ENCODE data around the gene CDCA8. TPM values are rescaled to one million over a fixed set of nuclear protein-coding genes. Genes with fewer than 3 reads are reported as not detected.

CDCA8 gene
- total RNA-seq, 1 donor from 2014 or later, result 0.78 TPM

DNA sequence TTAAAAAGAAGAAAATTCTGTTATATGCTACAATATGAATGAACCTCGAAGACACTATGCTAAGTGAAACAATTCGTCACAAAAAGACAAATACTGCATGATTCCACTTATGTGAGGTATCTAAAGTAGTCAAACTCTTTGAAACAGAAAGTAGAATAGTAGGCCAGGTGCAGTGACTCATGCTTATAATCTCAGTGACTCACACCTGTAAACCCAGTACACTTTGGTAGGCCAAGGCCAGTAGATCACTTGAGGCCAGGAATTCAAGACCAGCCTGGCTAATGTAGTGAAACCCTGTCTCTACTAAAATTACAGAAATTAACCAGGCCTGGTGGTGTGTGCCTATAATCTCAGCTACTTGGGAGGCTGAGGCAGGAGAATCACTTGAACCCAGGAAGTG lies 46.9 kb downstream of the CDCA8 start:
- H3K9me3 ChIP-seq, result no peaks in the 10 kb centered on the region
- H3K4me1 ChIP-seq, result no peaks in the 10 kb centered on the region
- intact Hi-C loops (cut with DNase I), result no loop called here
- ATAC-seq, result peak; percentile 78
- no peaks in the 10 kb centered on the region for H3K36me3 ChIP-seq
- H3K27me3 ChIP-seq, result peaks cover 14% of the 10 kb centered on the region
- no peak for DNase-seq
- no peak overlapping the region for H3K27ac ChIP-seq
- TF ChIP-seq, protein P1, sequence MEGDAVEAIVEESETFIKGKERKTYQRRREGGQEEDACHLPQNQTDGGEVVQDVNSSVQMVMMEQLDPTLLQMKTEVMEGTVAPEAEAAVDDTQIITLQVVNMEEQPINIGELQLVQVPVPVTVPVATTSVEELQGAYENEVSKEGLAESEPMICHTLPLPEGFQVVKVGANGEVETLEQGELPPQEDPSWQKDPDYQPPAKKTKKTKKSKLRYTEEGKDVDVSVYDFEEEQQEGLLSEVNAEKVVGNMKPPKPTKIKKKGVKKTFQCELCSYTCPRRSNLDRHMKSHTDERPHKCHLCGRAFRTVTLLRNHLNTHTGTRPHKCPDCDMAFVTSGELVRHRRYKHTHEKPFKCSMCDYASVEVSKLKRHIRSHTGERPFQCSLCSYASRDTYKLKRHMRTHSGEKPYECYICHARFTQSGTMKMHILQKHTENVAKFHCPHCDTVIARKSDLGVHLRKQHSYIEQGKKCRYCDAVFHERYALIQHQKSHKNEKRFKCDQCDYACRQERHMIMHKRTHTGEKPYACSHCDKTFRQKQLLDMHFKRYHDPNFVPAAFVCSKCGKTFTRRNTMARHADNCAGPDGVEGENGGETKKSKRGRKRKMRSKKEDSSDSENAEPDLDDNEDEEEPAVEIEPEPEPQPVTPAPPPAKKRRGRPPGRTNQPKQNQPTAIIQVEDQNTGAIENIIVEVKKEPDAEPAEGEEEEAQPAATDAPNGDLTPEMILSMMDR (IDR thresholded peaks at IDR 0.05), result no peak
- no peak overlapping the region for H3K4me3 ChIP-seq

DNA sequence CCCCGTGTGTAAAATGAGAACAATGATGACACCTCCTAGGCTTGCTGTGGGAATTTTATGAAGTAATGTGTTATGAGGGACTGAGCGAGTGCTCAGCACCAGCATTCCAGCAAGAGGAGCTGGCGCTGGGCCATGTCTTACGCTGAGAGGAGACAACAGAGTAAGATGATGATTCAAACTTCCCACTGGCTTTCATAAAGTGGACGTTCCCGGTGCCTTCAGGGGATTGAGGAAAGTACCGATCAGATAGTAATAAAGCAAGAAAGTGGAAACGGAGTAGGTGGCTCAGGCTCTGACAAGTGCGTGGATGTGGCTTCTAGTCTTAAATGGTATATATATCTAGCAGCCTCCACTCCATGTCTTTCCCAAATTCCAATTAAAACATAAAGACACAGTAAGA lies 48.8 kb downstream of the CDCA8 start:
- no peaks in the 10 kb centered on the region for H3K36me3 ChIP-seq
- H3K27me3 ChIP-seq, result no peaks in the 10 kb centered on the region
- intact Hi-C loops (cut with DNase I), result no loop called here
- no peak overlapping the region for H3K4me3 ChIP-seq
- H3K27ac ChIP-seq, result no peak overlapping the region
- H3K4me1 ChIP-seq, result no peaks in the 10 kb centered on the region
- ATAC-seq (no peak), DNase-seq (no peak)
- TF ChIP-seq, protein P1 (IDR thresholded peaks at IDR 0.05), result no peak
- H3K9me3 ChIP-seq, result no peaks in the 10 kb centered on the region

DNA sequence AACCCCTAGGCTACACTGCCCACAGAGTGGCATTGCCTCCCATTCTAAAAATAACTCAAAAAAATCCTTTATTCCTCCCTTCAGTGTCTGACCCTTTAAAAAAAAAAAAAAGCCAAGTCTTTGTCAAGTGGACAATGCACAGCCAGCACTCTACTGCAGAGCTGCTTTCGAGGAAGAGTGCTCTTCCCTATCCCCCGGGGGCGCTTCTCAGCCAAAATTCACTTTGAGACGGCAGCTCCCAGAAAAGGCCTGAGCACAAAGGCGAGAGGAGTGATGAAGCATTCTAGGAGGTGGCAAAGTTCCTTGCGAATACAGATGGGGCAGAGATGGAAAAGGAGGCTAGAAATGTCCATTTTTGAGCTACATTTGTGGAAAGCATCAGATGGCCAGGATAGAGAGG lies 49.3 kb downstream of the CDCA8 start:
- no peaks in the 10 kb centered on the region for H3K27me3 ChIP-seq
- no peak overlapping the region for H3K4me3 ChIP-seq
- TF ChIP-seq, protein P1 (IDR thresholded peaks at IDR 0.05), result no peak
- intact Hi-C loops (cut with DNase I), result no loop called here
- DNase-seq (no peak), ATAC-seq (no peak)
- H3K4me1 ChIP-seq, result no peaks in the 10 kb centered on the region
- H3K9me3 ChIP-seq, result no peaks in the 10 kb centered on the region
- H3K27ac ChIP-seq, result no peak overlapping the region
- H3K36me3 ChIP-seq, result no peaks in the 10 kb centered on the region

DNA sequence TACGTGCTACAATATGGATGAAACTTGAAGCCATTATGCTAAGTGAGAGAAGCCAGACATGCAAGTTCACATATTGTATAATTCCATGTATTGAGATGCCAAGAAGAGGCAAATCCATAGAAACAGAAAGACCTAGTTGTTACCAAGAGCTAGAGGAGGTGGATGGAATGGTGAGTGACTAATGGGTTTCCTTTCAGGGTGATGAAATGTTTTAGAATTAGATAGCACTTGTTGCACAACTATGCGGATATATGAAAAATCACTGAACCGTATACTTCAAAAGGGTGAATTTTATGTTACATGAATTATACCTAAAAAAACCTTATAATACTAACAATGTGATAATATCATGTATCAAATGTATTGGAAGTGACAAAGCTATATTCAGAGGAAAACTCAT lies 54.5 kb downstream of the CDCA8 start:
- Histone ChIP-seq H3K27me3 (peaks cover 35% of the 10 kb centered on the region), H3K9me3 (no peaks in the 10 kb centered on the region), H3K4me1 (no peaks in the 10 kb centered on the region), H3K4me3 (no peak overlapping the region), H3K27ac (no peak overlapping the region), H3K36me3 (no peaks in the 10 kb centered on the region)
- DNase-seq, result no peak
- ATAC-seq, result no peak
- intact Hi-C loops (cut with DNase I), result no loop called here
- TF ChIP-seq, protein P1 (IDR thresholded peaks at IDR 0.05), result no peak

DNA sequence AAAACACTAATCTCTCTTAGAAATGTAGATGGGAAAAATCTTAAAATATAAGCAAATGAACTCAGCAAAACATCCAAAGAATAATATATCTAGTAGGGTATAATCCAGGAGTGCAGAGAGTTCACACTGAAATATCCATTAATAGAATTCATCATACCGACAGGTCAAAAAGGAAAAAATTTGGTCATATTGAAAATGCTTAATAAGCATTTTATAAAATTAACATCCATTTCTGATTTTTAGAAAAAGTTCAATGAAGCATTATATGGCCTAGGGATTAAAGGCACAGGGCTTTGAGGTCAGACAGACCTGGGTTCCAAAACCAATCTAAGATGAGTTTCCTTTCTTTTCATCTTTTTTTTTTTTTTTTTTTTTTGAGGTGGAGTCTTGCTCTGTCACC lies 56.2 kb downstream of the CDCA8 start:
- TF ChIP-seq, protein P1 (IDR thresholded peaks at IDR 0.05), result no peak
- Histone ChIP-seq H3K36me3 (no peaks in the 10 kb centered on the region), H3K27ac (no peak overlapping the region), H3K9me3 (no peaks in the 10 kb centered on the region), H3K4me3 (no peak overlapping the region), H3K4me1 (peaks cover 5% of the 10 kb centered on the region), H3K27me3 (peaks cover 44% of the 10 kb centered on the region)
- intact Hi-C loops (cut with DNase I), result no loop called here
- no peak for DNase-seq
- ATAC-seq, result no peak

DNA sequence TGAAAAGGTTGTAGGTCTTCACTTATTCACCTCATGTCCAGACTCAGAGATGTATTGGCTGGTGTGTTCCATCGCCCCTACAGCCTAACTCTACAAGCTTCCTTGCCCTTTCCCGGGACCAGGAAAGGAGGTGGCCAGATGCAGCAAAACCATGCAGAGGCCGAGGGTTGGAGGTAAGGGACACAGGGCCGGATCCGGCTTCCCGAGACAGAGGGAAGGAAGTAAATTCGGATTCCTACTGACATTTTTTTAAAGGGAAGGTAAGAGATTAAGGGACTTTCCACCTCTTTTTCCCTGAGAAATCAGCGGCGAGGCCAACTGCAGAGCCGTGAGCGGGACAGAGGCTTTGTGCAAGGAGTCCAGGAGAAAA lies 59.9 kb downstream of the CDCA8 start:
- ATAC-seq, result no peak
- TF ChIP-seq, protein P1 (IDR thresholded peaks at IDR 0.05), result no peak
- H3K27ac ChIP-seq, result no peak overlapping the region
- H3K27me3 ChIP-seq, result peaks cover 64% of the 10 kb centered on the region
- peak overlapping the region; percentile 30 for H3K4me3 ChIP-seq
- no peak for DNase-seq
- H3K4me1 ChIP-seq, result peaks cover 5% of the 10 kb centered on the region
- H3K9me3 ChIP-seq, result no peaks in the 10 kb centered on the region
- no peaks in the 10 kb centered on the region for H3K36me3 ChIP-seq
- intact Hi-C loops (cut with DNase I), result no loop called here
